Activated CD4-positive, CD25-positive, alpha-beta regulatory T cell treated with anti-CD3 and anti-CD28 coated beads, Interleukin-2, amount 50 U/mL, for 24 hours (primary cell): ENCODE measurements around the gene SKI.
A peak's percentile ranks its signal among the peaks of the same experiment; 100 is the strongest.

Experiments
- ATAC-seq, 2 donors: fragments of 150-1000 bp; cut with Tn5 transposase; one replicate each; pipeline ENCODE4 v1.10.0; 2021; ENCODE audit warnings: mild to moderate bottlenecking in 1 of 2, moderate library complexity in 1 of 2

The SKI gene

GRCh38 chr1:2210786-2211185, 17.3 kb upstream of the SKI start:
- no peak for ATAC-seq

GRCh38 chr1:2212274-2212531, 15.9 kb upstream of the SKI start:
- ATAC-seq = no peak

- peak; percentile 58 to 65 for ATAC-seq
These were observed 15.3 kb upstream of the SKI start for GRCh38 chr1:2212532-2213491.

GRCh38 chr1:2213576-2214505, 14.3 kb upstream of the SKI start:
- ATAC-seq = no peak

- no peak for ATAC-seq
These were observed 13.4 kb upstream of the SKI start for GRCh38 chr1:2214541-2215241.

- ATAC-seq = no peak
These were observed 12.8 kb upstream of the SKI start for GRCh38 chr1:2215329-2215728.

- no peak for ATAC-seq
These were observed 12.0 kb upstream of the SKI start for GRCh38 chr1:2215909-2216766.

GRCh38 chr1:2216767-2217058, 11.4 kb upstream of the SKI start:
- ATAC-seq = no peak

GRCh38 chr1:2221271-2221670, 6.8 kb upstream of the SKI start:
- ATAC-seq = no peak

- ATAC-seq = no peak
These were observed 3.9 kb upstream of the SKI start for GRCh38 chr1:2224170-2224584.

GRCh38 chr1:2224631-2225428, 3.3 kb upstream of the SKI start:
- ATAC-seq = no peak

- no peak for ATAC-seq
These were observed 1.4 kb upstream of the SKI start for GRCh38 chr1:2226525-2227345.

GRCh38 chr1:2227346-2228156, 568 bp upstream of the SKI start:
- ATAC-seq = peak; percentile 89 to 91

- no peak for ATAC-seq
These were observed 546 bp downstream of the SKI start for GRCh38 chr1:2228694-2229036.

GRCh38 chr1:2229037-2229864, 1.1 kb downstream of the SKI start:
- ATAC-seq = peak in 1 of 2 donors; percentile 6

- no peak for ATAC-seq
These were observed 2.0 kb downstream of the SKI start for GRCh38 chr1:2229911-2230731.

GRCh38 chr1:2230781-2231531, 2.8 kb downstream of the SKI start:
- ATAC-seq = no peak
